ENCODE data around the gene NUBP2. TPM values are rescaled to one million over a fixed set of nuclear protein-coding genes. Genes with fewer than 3 reads are reported as not detected.

Gene NUBP2
- polyA plus RNA-seq, 2 donors = 41.5 to 57.8 TPM

DNA sequence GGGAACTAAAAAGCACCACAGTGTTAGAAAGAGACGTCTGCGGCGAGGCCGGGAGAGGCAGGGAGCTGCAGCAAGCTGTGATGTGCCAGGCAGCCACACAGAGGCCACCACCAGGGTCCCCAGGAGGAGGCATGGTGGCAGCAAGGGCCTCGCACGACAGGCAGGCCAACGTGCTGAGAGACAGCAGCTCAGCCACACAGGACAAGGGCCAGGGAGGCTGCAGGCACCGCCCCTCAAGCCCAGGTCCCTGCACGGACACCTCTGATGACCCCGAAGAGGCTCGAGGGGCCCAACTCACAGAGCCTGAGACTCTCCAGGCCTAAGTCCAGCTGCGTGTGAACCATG, 38.2 kb downstream of the NUBP2 start:
- H3K36me3 ChIP-seq (ENCODE audit: control insufficient read depth in 2 of 2, insufficient read depth in 2 of 2, low read length in 1 of 2) = peaks cover 0 to 53% of the 10 kb centered on the region in 2 donors
- no peak overlapping the region for H3K4me3 ChIP-seq (ENCODE audit: low read depth in 1 of 2, low read length in 2 of 2)
- H3K27ac ChIP-seq (ENCODE audit: low read depth in 2 of 2, low read length in 1 of 2) = no peak overlapping the region
- 91 to 92% methylated on average over 12 of the region's 12 CpGs for WGBS, 2 donors
- H3K4me1 ChIP-seq (ENCODE audit: control insufficient read depth in 2 of 2, insufficient read depth in 2 of 2, low read length in 1 of 2) = peaks cover 0 to 9% of the 10 kb centered on the region in 2 donors
- no peaks in the 10 kb centered on the region for H3K27me3 ChIP-seq (ENCODE audit: control insufficient read depth in 1 of 2, insufficient read depth in 2 of 2, low read length in 2 of 2)
- no peaks in the 10 kb centered on the region for H3K9me3 ChIP-seq (ENCODE audit: control insufficient read depth in 2 of 2, insufficient read depth in 1 of 2, low read depth in 1 of 2, low read length in 1 of 2)

- Histone ChIP-seq H3K4me1 (ENCODE audit: control insufficient read depth in 2 of 2, insufficient read depth in 2 of 2, low read length in 1 of 2) (peaks cover 0 to 11% of the 10 kb centered on the region in 2 donors), H3K27ac (ENCODE audit: low read depth in 2 of 2, low read length in 1 of 2) (no peak overlapping the region), H3K9me3 (ENCODE audit: control insufficient read depth in 2 of 2, insufficient read depth in 1 of 2, low read depth in 1 of 2, low read length in 1 of 2) (no peaks in the 10 kb centered on the region), H3K27me3 (ENCODE audit: control insufficient read depth in 1 of 2, insufficient read depth in 2 of 2, low read length in 2 of 2) (no peaks in the 10 kb centered on the region), H3K36me3 (ENCODE audit: control insufficient read depth in 2 of 2, insufficient read depth in 2 of 2, low read length in 1 of 2) (peaks cover 0 to 44% of the 10 kb centered on the region in 2 donors), H3K4me3 (ENCODE audit: low read depth in 1 of 2, low read length in 2 of 2) (no peak overlapping the region)
- 89 to 90% methylated on average over 22 to 24 of the region's 24 CpGs for WGBS, 2 donors
Measured at GRCh38 chr16:1821861-1822611, 39.3 kb downstream of the NUBP2 start.

DNA sequence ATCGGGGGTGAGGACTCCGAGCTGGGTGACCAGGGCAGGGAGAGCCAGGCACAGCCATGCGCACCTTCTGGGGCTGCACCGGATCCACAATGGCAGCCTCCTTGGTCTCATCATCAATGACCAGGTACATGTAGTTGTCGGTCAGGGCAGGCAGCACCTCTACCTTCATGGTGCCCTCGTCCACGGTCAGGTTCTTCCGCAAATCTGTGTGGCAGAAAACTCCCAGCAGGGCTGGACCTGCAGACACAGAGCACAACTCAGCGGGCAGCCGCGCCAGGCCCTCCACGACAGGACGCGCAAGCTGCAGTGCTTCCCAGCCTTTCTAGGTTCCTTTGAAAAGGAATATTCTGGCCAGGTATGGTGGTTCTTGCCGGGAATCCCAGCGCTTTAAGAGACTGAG, 40.0 kb downstream of the NUBP2 start:
- 93 to 94% methylated on average over 16 of the region's 16 CpGs for WGBS, 2 donors
- peaks cover 0 to 14% of the 10 kb centered on the region in 2 donors for H3K4me1 ChIP-seq (ENCODE audit: control insufficient read depth in 2 of 2, insufficient read depth in 2 of 2, low read length in 1 of 2)
- H3K36me3 ChIP-seq (ENCODE audit: control insufficient read depth in 2 of 2, insufficient read depth in 2 of 2, low read length in 1 of 2) = peaks cover 0 to 39% of the 10 kb centered on the region in 2 donors
- no peak overlapping the region for H3K27ac ChIP-seq (ENCODE audit: low read depth in 2 of 2, low read length in 1 of 2)
- no peaks in the 10 kb centered on the region for H3K9me3 ChIP-seq (ENCODE audit: control insufficient read depth in 2 of 2, insufficient read depth in 1 of 2, low read depth in 1 of 2, low read length in 1 of 2)
- H3K27me3 ChIP-seq (ENCODE audit: control insufficient read depth in 1 of 2, insufficient read depth in 2 of 2, low read length in 2 of 2) = no peaks in the 10 kb centered on the region
- no peak overlapping the region for H3K4me3 ChIP-seq (ENCODE audit: low read depth in 1 of 2, low read length in 2 of 2)

- no peak overlapping the region for H3K27ac ChIP-seq (ENCODE audit: low read depth in 2 of 2, low read length in 1 of 2)
- H3K9me3 ChIP-seq (ENCODE audit: control insufficient read depth in 2 of 2, insufficient read depth in 1 of 2, low read depth in 1 of 2, low read length in 1 of 2) = no peaks in the 10 kb centered on the region
- no peaks in the 10 kb centered on the region for H3K27me3 ChIP-seq (ENCODE audit: control insufficient read depth in 1 of 2, insufficient read depth in 2 of 2, low read length in 2 of 2)
- peaks cover 0 to 14% of the 10 kb centered on the region in 2 donors for H3K4me1 ChIP-seq (ENCODE audit: control insufficient read depth in 2 of 2, insufficient read depth in 2 of 2, low read length in 1 of 2)
- no peak overlapping the region for H3K4me3 ChIP-seq (ENCODE audit: low read depth in 1 of 2, low read length in 2 of 2)
- 62 to 65% methylated on average over 9 of the region's 9 CpGs for WGBS, 2 donors
- peaks cover 0 to 32% of the 10 kb centered on the region in 2 donors for H3K36me3 ChIP-seq (ENCODE audit: control insufficient read depth in 2 of 2, insufficient read depth in 2 of 2, low read length in 1 of 2)
Measured at GRCh38 chr16:1823821-1824220, 41.1 kb downstream of the NUBP2 start.

DNA sequence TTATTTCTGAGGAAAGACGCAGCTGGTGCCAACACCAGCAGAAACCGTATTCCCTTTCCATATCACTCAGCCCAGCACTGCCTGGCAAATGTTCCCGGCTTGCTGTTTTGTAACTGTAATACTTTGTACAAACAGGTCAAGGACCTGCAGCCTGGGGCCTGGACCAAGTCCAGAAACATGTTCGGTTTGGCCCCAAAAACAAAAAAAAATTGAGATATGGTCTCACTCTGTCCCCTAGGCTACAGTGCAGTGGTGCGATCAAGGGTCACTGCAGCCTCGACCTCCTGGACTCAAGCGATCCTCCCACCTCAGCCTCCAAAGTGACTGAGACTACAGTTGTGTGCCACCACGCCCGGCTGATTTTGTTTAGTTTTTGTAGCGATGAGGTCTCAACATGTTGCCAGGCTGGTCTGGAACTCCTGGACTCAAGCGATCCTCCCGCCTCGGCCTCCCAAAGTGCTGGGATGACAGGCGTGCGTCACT, 42.7 kb downstream of the NUBP2 start:
- H3K4me1 ChIP-seq (ENCODE audit: control insufficient read depth in 2 of 2, insufficient read depth in 2 of 2, low read length in 1 of 2) = peaks cover 0 to 14% of the 10 kb centered on the region in 2 donors
- no peaks in the 10 kb centered on the region for H3K9me3 ChIP-seq (ENCODE audit: control insufficient read depth in 2 of 2, insufficient read depth in 1 of 2, low read depth in 1 of 2, low read length in 1 of 2)
- H3K4me3 ChIP-seq (ENCODE audit: low read depth in 1 of 2, low read length in 2 of 2) = peak overlapping the region; percentile 85 to 97
- H3K36me3 ChIP-seq (ENCODE audit: control insufficient read depth in 2 of 2, insufficient read depth in 2 of 2, low read length in 1 of 2) = peaks cover 0 to 23% of the 10 kb centered on the region in 2 donors
- H3K27me3 ChIP-seq (ENCODE audit: control insufficient read depth in 1 of 2, insufficient read depth in 2 of 2, low read length in 2 of 2) = no peaks in the 10 kb centered on the region
- H3K27ac ChIP-seq (ENCODE audit: low read depth in 2 of 2, low read length in 1 of 2) = peak overlapping the region in 1 of 2 donors; percentile 94
- WGBS, 2 donors = 54 to 61% methylated on average over 15 of the region's 15 CpGs

DNA sequence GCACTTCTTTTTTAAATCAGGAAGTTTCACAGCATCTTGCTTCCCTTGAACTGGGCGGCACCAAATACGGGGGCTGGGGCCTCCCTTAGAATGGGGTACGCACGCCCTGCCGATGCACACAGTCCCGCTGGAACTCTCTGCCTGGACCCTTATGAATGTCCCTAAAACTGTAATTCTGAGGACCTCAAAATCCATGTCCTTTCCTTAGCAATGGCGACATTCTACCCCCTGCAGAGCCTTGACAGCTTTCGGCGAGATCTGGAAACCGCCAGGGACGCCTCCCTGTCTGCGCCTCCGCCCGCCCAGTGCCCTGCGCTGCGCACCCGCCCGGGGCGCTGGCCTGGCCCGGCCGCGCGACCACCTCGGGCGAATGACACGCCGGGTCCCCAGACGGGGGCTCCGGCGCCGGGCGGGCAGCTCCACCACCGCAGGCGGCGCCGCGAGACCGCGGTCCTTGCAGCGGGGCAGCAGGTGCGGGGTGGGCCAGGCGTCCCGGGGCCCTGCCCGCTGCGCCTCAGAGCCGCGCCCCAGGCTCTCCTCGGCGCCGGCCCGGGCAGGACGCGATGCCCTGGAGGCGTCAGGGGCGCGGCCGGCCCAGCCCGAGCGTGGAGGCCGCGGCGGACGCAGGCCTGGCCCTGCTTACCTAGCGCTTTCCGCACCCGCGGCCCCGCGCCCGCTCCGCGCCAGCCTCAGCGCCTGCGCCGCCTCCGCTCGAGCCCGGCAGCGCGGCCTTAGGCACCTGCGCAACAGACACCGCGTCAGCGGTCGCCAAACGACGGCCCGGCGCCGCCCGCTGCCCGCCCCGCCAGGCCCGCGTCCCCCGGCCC, 43.3 kb downstream of the NUBP2 start:
- Histone ChIP-seq H3K4me3 (ENCODE audit: low read depth in 1 of 2, low read length in 2 of 2) (peak overlapping the region; percentile 85 to 97), H3K36me3 (ENCODE audit: control insufficient read depth in 2 of 2, insufficient read depth in 2 of 2, low read length in 1 of 2) (peaks cover 0 to 17% of the 10 kb centered on the region in 2 donors), H3K9me3 (ENCODE audit: control insufficient read depth in 2 of 2, insufficient read depth in 1 of 2, low read depth in 1 of 2, low read length in 1 of 2) (no peaks in the 10 kb centered on the region), H3K27ac (ENCODE audit: low read depth in 2 of 2, low read length in 1 of 2) (peak overlapping the region; percentile 91 to 94), H3K27me3 (ENCODE audit: control insufficient read depth in 1 of 2, insufficient read depth in 2 of 2, low read length in 2 of 2) (no peaks in the 10 kb centered on the region), H3K4me1 (ENCODE audit: control insufficient read depth in 2 of 2, insufficient read depth in 2 of 2, low read length in 1 of 2) (peaks cover 0 to 14% of the 10 kb centered on the region in 2 donors)
- WGBS, 2 donors = 1 to 3% methylated on average over 42 to 96 of the region's 96 CpGs

DNA sequence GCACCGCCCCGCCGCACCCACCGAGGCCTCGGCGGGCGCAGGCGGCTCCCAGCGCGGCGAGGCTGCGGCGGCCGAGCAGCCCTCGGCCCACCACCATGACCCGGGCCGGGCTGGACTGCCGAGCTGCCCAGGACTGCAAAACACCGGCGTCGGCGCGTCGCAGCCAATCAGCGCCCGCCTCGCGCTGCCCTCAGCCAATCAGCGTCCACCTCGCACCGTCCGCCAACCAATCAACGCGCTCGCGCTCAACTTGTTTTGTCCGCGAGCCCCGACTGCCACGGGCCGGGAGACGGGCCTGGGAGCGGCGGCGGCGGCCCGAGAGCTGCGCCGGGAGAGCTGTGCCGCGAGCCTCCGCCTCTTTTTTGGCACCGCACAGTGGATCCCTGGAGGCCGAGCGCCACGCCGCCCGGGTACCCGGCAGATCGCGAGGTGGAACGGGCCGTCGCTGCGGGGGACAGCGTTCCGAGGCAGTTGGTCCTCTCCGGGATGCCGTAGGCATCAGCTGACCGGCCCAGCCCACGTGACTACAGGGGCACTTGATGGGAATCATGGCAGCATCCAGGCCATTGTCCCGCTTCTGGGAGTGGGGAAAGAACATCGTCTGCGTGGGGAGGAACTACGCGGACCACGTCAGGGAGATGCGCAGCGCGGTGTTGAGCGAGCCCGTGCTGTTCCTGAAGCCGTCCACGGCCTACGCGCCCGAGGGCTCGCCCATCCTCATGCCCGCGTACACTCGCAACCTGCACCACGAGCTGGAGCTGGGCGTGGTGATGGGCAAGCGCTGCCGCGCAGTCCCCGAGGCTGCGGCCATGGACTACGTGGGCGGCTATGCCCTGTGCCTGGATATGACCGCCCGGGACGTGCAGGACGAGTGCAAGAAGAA, 44.2 kb downstream of the NUBP2 start, which contains the start of the genes FAHD1 and HAGH:
Gene FAHD1 (plus strand): TSS at position 516 of the 883 bp plus-strand sequence. CDS start 33 bp downstream, at position 549.
Gene HAGH (minus strand): TSS at position 135 of the 883 bp plus-strand sequence. CDS start 38 bp downstream, at position 97.
- H3K27me3 ChIP-seq (ENCODE audit: control insufficient read depth in 1 of 2, insufficient read depth in 2 of 2, low read length in 2 of 2) = no peaks in the 10 kb centered on the region
- peaks cover 0 to 14% of the 10 kb centered on the region in 2 donors for H3K4me1 ChIP-seq (ENCODE audit: control insufficient read depth in 2 of 2, insufficient read depth in 2 of 2, low read length in 1 of 2)
- WGBS, 2 donors = 0% methylated on average over 95 to 104 of the region's 104 CpGs
- peak within 1 kb of the TSS; percentile 85 to 97 for H3K4me3 ChIP-seq (ENCODE audit: low read depth in 1 of 2, low read length in 2 of 2)
- peak within 1 kb of the TSS; percentile 91 to 94 for H3K27ac ChIP-seq (ENCODE audit: low read depth in 2 of 2, low read length in 1 of 2)
- no peaks in the 10 kb centered on the region for H3K9me3 ChIP-seq (ENCODE audit: control insufficient read depth in 2 of 2, insufficient read depth in 1 of 2, low read depth in 1 of 2, low read length in 1 of 2)
- peaks cover 0 to 16% of the 10 kb centered on the region in 2 donors for H3K36me3 ChIP-seq (ENCODE audit: control insufficient read depth in 2 of 2, insufficient read depth in 2 of 2, low read length in 1 of 2)

GRCh38 chr16:1828645-1829410, 46.1 kb downstream of the NUBP2 start:
- WGBS, 2 donors = 58 to 69% methylated on average over 11 of the region's 11 CpGs
- no peaks in the 10 kb centered on the region for H3K9me3 ChIP-seq (ENCODE audit: control insufficient read depth in 2 of 2, insufficient read depth in 1 of 2, low read depth in 1 of 2, low read length in 1 of 2)
- H3K36me3 ChIP-seq (ENCODE audit: control insufficient read depth in 2 of 2, insufficient read depth in 2 of 2, low read length in 1 of 2) = peaks cover 0 to 7% of the 10 kb centered on the region in 2 donors
- peaks cover 0 to 14% of the 10 kb centered on the region in 2 donors for H3K4me1 ChIP-seq (ENCODE audit: control insufficient read depth in 2 of 2, insufficient read depth in 2 of 2, low read length in 1 of 2)
- H3K27ac ChIP-seq (ENCODE audit: low read depth in 2 of 2, low read length in 1 of 2) = no peak overlapping the region
- H3K4me3 ChIP-seq (ENCODE audit: low read depth in 1 of 2, low read length in 2 of 2) = peak overlapping the region in 1 of 2 donors; percentile 85
- no peaks in the 10 kb centered on the region for H3K27me3 ChIP-seq (ENCODE audit: control insufficient read depth in 1 of 2, insufficient read depth in 2 of 2, low read length in 2 of 2)
